ENCODE data around the gene MLH1. TPM values are rescaled to one million over a fixed set of nuclear protein-coding genes. Genes with fewer than 3 reads are reported as not detected.
A peak's percentile ranks its signal among the peaks of the same experiment; 100 is the strongest.

MLH1 gene
- total and polyA plus RNA-seq, 2 of the 8 experiments (the other 6 are each of a cell fraction or from before 2014, with no cell fraction given), result 36.4 to 47.3 TPM

GRCh38 chr3:36943601-36944000 lies 49.7 kb upstream of the MLH1 start (continued):
- TF ChIP-seq ATF2 (IDR thresholded peaks at IDR 0.05; ENCODE audit: low read length) (no peak), MAX (IDR thresholded peaks at IDR 0.05) (peak; percentile 44; the same call in 1 of the 2 replicates), NRF1 (IDR thresholded peaks at IDR 0.05; ENCODE audit: low read depth, low read length) (no peak)

Data from H1 (cell line).